Activated CD4-positive, alpha-beta T cell treated with anti-CD3 and anti-CD28 coated beads, Interleukin-2, Interleukin-4, amounts not matched to agents 100 ng/mL and 50 ng/mL, durations not matched to agents 16 hours and 8 hours (primary cell): ENCODE results near the gene ZNF32.
"Not testable (repeated sequence)": the region's sequence is repeated elsewhere in the genome, so short reads cannot be mapped to it uniquely, and the experiment has no call there.

Source experiments
- DNase-seq: peaks from one replicate; pipeline ENCODE4 v3.0.0-alpha.2; 2020; ENCODE audit warnings: low spot score

ZNF32 gene

DNA sequence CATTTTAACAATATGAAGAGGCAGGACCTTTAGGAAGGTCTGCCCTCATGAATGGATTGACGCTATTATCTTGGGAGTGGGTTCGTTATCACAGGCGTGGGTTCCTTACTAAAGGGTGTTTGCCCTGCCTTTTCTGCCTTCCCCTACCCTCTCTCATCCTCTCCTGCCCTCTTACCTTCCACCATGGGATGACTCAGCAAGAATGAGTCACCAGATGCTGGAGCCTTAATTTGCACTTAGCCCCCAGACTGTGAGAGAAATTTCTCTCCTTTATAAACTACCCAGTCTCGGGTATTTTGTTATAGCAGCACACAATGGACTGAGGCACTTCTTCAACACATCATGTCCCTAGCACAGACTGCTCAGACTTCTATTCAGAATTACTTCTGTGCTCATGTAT is 31.4 kb upstream of the ZNF32 start:
- DNase-seq: no peak

DNA sequence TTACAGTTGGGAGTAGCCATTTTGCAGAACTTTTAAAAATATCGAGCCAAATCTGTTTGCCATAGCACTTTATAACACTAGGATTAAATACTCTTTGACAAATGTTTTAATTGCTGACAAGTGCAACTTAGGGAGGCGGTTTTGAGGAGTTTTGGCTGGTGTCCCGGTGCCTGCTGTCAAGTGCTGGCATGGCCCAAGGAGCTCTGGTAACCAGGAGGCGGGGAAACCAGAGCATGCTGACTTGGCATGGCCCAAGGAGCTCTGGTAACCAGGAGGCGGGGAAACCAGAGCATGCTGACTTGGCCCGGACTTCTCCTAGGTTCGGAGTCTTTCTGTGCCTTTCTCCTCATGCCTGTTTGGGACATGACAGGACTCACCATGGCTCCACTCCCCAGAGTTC is 30.8 kb upstream of the ZNF32 start:
- DNase-seq: no peak

DNA sequence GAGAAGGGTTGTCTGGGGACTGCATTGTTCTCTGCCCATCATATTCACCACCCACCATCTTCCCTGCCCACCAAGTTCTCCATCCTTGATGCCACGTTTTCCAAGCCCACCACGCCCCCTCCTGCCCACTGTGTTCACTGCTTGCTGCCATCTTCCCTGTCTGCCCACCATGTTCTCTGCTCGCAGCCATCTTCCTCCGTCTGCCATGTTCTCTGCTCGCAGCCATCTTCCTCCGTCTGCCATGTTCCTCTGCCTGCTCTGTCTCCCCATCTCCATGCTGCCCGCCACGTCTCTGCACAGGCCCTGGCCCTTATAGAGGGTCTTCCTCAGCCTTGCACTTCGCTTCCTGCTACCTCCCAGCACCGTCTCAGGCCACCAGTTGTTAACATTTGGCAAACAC is 30.0 kb upstream of the ZNF32 start:
- no peak for DNase-seq

DNA sequence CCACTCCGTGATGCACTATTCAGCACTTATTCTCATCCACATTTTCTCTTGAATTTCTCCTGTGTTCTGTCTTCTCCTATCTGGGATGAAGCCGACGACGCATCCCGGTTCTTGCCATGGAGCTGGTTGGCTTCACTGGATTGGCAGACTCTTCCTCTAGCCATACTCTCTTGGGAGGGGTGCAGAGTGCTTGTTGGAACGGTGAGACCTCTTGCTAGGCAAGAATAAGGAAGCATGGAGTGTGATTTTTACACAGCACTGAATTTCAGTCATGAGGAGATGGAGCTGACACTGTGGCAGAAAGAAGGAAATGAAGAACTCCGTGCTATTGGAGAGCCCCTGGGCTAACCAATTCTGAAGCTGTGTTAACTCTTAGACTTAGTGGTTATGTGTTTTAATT is 28.2 kb upstream of the ZNF32 start:
- no peak for DNase-seq

DNA sequence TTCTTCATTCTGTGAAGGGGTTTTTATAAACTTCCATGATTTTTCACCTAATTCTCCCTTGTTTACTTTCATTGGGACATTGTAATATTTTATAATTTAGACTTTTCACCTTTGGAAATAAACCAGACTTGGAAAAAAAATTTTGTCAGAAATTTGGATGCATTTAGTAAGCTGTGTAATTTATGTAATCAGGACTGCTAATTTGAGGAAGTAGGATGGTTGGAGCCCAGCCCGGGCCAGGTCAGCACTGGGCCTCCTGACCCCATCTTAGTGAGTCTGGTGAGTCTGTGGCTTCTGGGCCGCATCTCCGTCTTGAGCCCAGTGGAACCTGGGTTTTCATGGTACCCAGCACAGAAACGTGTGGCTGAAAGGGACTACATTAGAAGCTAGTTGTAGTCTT is 27.6 kb upstream of the ZNF32 start:
- DNase-seq: no peak

DNA sequence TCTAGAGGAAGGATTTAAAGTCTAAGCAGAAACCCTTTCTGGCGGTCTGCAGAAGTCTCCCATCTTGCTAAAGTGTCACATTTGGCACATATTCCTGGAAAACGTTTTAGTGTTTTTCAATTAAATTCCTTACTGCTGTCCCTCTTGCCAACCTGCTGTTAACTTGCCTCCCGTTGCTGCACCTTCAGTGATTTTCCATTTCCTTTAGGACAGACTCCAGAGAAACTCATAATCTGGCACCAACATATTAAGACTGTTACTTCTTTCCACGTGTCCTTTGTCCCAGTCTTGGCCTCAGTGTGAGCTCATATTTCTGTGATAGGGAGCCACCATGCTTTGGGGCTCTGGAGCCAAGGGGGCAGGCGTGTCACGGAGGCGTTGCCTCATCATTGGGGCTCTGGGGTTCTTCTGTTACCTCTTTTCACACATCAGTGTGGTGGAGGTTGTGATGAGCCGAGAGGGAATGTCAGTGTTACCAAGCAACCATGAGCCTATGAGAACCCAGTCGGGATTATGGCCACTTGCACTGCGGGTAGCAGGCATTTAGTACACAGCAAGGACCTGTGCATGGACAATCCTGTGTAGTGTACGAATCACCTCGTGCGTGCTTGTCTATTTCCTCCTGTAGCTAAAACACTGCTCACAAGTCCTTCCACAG is 26.0 kb upstream of the ZNF32 start:
- no peak for DNase-seq

DNA sequence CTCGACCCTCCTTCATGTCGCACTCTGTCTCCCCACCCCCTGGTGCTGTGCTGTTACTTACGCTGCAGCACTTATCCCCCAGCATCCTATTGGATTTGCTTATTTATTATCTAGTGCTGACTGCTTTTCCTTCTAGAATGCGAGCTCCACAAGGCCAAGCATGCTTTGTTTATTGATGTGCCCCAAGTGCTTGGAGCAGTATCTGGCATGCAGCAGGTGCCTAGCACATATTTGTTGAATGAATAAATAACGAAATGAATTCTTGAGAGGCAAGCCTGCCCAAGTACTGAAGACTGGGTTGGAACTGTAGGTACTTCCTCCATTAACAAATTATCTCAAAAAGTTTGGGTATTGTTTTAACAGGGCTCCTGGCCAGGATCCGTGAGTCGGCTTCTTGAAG is 24.8 kb upstream of the ZNF32 start:
- no peak for DNase-seq

DNA sequence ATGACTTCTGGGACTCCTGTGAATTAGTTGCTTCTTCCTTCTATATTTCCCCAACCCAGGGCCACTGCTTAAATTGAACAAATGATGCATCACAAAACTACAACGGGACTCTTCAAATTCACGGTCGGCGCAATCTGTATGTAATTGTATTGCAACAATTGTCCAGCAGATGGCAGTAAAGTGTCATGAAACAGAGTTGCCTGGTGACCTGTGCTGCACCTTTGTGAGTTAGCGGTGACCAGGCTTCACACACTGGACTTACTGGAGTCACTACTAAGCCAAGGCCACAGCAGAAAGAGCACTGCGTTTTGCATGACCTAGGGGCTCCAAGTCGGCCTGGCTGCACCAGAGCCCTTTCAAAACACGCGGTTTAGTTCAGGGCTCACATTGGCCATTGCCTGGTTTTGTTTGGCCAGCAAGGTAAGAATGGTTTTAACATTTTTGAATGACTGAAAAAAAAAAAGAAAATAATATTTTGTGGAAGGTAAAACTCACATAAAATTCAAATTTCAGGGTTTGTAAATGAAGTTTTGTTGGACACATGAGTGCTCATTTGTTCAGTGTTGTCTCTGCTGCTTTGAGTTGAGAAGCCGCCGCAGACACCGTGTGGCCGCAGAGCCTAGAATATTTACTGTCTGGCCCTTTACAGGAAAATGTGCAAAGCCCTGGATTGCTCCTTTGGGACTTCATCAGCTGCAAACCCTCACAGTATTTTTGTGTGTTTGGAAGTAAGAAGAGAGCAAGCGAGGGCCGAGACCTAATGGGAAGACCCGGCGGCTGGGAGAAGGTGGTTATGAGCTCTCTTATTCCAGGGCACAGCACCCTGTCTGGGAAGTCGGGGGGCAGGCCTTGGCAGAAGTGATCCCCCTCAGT is 23.2 kb upstream of the ZNF32 start:
- peak; percentile 69 for DNase-seq

DNA sequence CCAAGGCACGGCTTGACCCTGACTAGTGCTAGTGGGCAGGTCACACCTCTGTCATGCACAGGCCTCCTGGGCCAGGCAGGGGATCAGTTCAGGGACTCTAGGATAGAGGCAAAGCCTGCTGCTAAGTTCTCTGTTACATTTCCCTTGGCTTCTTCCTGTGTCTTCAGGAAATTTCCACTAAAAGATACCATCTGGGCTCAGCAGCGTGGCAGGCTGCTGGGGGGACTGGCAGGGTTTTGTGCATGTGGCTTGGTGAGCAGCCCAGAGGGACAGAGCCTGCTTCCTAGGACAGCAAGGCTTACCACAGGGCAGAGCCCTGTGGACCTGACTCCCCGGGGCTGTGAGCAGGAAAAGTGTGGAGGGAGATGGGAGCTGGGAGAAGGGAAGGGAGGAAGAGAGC is 20.7 kb upstream of the ZNF32 start:
- DNase-seq: no peak

DNA sequence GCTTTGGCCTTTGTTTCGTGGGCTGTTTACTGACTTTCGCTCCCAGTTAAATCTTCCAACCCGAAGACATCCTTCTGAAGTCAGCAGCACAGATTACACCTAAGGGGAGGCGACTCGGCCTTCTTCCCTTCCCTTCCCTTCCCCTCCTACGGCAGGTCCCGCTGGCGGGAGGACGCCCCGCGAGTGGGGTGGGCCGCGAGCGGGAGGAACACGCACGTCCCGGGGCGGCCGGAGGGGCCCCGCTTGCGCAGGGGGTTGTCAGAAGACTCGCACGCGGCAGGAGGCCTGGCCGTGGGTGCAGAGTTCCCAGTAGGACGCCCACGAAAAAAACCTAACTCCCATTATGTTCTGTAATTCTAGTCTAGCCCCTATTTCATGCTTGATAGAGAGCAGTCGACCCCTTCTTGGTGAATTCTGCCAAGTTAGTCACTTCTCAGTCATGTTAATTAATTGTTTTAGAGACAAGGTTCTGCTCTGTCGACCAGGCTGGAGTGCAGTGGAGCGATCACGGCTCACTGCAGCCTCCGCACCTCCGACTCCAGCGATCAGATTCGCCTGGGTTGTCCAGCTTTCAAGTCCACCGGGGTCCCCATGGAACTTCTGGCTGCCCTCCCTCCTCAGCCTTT is 19.2 kb upstream of the ZNF32 start:
- DNase-seq: no peak

DNA sequence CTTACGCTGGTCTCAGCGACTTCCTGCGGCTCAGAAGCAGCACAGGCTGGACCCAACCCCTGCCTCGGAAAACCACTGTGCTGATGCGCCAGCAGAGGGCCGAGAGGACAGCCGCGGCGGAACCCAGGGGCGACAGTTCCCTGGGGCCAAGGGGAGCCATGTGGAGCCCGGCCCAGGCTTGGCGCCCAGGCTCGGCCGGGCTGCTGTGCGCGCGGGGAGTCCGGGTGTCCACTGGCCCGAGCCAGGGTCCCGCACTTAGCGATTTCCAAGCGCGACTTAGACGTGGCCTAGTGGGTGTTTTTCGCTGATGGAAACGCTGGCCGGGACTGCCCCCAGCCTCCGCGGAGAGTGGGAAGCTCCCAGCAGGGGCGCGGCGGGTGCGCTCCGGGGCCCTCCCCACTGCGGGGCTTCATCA is 18.6 kb upstream of the ZNF32 start:
- DNase-seq: no peak

DNA sequence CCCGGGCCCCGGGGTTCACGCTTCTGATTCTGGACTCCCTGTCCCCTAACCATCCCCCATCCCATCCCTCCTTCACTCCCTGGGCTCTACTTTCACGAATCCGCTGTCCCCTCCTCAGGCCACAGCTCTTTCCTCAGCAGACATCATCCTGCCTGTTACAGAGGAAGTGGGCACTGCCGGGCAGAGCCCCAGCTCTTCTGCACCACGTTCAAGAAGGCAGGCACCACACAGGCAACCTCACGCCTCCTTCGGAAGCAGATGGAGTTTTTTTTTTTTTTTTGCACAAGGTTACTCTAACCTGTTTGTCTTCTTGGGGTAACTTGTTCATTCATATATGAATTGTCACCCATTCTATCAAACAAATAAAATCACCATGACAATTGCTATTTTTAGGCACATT is 17.9 kb upstream of the ZNF32 start:
- no peak for DNase-seq

DNA sequence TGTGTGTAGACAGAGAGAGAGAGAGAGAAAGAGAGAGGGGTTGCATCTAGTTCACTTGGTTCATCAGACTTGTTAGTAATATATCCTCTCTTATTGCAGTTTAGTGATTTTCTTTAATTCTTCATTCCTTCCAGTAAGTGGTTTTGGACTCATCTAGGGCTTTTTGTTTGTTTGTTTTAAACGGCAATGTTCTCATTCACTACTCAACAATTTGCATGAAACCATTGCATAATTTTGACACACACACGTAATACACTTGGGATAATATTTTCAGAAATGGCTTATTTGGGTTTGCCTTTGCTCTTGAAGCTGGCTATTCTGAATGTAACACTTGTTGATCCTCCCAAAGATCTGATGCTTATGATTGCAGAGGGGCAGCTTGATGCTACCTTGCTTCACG is 16.4 kb upstream of the ZNF32 start:
- no peak for DNase-seq

DNA sequence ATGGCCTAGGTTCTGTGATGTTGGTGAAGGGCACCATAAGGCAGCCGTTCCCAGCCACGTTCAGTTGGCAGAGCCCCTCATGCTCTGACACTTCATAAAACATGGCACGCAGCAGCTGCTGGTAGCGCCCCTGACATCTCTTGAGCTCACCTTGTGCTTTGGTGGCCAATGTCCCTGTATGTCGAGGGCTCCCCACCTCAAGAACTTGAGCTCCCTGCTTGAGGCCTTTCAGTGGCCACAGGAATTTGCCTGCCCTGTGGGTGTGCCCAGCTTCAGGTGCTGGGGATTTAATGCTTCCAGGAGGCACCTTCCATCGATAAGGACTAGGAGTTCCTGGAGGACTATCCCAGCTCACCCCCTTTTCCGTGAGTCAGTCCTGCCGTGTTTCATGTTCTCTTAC is 9.5 kb upstream of the ZNF32 start:
- DNase-seq: no peak

DNA sequence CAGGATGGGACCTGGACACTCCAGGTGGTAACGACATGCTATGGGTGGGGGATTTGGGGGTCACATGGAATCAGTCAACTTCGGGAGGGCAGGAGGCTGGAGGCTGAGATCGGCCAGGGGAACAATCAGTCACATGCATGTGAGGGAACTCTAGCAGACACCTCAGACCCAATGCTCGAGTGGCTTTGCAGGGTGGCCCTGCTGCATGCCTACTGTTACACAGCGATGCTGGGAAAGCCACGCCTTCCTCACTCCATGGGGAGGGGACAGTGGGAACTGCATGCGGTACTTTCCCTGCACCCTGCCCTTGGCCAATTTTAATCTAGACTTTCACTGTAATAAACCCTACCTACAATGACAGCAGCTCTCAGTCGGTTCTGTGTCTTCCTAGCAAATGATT is 6.6 kb upstream of the ZNF32 start:
- no peak for DNase-seq

DNA sequence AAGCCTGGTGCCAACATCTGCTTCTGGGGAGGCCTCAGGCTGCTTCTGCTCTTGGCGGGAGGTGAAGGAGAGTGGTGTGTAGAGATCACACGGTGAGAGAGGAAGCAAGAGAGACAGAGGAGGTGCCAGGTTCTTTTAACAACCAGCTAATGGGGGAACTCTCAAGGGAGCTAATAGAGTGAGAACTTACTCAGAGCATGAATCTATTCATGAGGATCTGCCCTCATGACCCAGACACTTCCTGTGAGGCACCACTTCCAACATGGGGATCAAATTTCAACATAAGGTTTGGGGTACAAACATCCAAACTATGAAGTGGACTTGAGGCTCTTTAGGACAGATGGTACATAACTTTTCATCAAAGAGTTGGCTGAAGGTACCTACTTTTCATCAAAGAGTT is 5.1 kb upstream of the ZNF32 start:
- no peak for DNase-seq

DNA sequence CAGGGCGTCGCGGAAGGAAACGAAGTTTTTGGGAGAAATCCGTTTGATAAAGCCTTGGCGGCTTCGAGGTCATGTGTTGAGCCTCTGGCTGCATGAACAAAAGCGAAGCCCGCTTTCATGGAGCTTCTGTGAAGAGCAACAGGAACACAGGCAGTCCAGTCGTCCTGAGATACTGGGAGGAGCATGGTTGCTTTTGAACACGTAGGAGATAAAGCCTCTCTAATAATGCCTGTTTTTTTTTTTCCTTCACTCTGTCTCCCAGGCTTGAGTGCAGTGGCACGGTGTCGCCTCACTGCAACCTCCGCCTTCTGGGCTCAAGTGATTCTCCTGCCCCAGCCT is 473 bp upstream of the ZNF32 start:
- no peak for DNase-seq

DNA sequence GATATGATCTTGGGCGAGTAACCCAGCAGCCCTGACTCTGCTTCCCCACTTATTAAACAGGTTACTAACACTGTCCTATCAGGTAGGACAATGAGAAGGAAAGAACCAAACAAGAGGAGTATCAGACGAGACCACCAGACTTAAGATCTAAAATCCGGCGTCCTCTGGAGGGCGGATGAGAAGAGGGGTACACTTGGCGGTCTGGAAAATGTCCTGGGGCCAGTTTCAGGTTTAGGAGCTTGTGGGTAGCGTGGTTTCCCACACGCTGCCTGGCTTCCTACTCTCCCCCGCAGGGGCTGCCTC is 635 bp downstream of the ZNF32 start:
- DNase-seq: no peak

DNA sequence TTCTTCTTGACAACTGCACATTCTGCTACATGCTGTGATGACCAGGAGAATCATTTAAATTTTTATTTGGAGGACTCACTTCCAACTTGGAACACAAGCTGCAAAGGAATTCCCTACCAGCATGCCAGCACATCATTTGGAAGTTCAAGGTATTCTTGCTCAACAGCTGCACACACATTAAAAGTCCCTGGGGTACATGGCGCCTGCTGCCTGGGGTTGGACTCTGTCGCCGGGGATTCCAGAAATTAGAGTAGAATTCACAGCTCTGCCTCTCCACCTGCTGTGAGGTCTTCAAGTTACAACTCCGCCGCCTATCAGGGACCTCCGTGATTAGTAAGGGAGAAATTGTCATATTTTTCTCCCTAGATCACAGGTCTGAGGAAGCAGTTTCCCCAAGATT is 1.1 kb downstream of the ZNF32 start:
- DNase-seq: no peak

DNA sequence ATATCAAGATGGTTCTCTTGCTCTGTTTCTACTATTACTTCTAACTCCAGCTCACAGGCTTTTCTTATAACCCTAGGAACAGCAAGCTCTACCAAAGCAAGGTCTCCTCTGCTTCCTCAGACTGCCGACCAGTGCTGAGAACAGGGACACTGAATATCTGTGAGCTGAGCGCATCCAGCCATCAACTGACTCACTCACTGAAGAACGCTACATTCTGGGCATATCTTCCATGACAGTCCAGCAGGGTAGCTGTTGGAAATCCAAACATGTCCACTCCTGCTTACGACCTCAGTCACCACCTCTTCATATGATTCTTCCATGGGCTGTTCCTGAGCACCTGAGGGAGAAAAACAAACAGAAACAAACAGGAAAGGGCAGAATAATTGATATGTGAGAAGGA is 2.8 kb downstream of the ZNF32 start:
- no peak for DNase-seq

DNA sequence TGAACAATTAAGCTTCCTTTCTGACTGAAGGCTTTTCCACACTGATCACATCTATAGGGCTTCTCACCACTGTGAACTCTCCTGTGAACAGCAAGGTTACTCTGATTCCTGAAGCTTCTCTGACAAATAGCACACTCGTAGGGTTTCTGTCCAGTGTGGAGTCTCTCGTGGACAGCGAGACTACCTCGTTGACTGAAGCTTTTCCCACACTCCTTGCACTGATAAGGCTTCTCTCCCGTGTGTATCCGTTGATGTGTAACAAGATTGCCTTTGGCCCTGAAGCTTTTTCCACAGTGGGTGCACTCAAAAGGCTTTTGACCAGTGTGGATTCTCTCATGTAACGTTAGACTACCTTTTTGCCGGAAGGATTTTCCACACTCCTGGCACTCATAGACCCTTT is 4.4 kb downstream of the ZNF32 start:
- no peak for DNase-seq

DNA sequence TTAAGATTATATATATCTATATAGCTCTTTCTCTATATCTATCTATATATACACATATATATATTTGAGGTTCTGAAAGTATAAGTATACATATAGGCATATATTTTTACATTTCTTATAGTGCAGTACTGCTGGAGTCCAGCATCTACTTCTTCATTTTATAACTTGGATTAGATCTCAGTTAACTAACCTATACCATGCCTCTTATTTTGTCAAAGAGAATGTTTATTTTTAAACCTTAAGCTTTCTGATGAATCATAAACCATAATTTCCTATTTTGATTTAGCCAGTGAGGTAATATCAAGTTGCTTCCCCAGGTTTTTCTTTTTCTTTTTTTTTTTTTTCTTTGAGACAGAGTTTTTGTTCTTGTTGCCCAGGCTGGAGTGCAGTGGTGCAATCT is 8.1 kb downstream of the ZNF32 start:
- DNase-seq: no peak

DNA sequence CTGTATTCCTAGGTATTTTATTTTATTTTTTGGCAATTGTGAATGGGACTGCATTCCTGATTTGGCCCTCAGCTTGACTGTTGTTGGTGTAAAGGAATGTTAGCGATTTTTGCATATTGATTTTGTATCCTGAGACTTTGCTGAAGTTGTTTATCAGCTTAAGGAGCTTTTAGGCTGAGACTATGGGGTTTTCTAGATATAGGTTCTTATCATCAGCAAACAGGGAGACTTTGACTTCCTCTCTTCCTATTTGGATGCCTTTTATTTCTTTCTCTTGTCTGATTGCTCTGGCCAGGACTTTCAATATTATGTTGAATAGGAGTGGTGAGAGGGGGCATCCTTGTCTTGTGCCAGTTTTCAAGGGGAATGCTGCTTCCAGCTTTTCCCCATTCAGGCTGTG is 12.9 kb downstream of the ZNF32 start:
- not testable (repeated sequence) for DNase-seq

DNA sequence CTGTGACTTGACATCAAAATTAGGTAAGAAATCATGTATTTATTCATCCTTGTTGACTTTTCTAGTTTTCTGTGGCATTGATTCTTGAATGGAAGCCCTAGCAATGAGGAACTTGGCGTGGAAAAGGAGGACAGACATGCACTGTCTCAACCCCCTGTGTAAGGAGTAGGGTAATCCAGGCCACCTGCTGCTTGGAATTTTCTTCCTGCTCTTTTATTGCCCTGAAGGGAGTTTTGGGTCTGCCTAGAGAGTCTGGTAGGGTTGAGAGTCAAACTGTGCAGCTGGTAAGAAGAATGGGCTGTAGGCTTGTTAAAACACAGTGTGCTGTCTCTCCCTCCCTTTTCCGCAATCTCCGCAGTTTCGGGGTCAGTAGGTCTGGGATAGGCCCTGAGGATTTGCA is 19.7 kb downstream of the ZNF32 start:
- DNase-seq: no peak
